ENCODE results near the gene RABGAP1L.

The RABGAP1L gene

DNA sequence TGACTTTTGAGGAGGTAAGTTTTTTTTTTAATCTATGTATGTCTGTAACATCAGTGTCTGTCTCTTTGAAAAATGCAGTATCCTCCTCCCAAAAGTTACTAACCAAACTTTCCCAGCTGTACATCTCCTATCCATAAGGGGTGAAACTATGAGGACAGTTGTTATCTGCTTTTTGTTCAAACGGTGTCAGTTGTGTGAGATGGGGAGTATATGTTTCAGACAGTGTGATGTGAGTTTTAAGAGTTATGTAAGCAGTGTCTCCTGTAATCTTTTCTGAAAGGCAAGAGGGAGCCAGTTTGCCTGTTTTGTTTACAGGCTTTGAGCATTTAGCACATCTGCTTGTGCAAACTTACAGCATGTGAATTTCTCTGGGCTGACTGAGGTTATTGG is 805.6 kb downstream of the RABGAP1L start:
- no peak for DNase-seq (ENCODE audit: low read depth in 2 of 2)

- no peak for DNase-seq (ENCODE audit: low read depth in 2 of 2)
Observed at GRCh38 chr1:174965362-174966007, 806.2 kb downstream of the RABGAP1L start.

DNA sequence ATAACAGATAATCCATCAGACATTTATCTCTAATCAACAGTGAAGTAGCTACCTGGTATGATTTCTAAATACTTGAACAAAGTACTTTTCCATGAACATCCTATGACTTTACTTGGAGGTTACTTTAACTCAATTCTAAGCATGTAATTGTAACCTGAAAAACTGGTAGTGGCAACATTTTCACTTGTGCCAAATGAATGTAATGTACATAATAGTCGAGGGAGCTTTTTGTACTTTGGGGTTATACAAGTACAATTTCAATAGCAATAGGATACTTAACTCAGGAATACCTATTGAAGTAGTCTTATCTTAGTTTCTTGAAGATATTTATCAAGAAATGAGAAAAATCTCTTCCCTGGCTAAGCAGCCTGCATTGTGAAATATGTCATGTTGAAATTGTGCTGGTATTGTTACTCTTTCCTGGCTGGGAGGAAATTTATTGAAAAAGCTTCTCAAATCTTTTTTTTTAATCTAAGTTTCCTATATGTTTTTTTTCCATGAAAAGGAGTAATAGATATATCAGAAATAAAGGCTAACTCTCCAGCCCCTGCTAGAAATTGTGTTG is 806.8 kb downstream of the RABGAP1L start:
- no peak for DNase-seq (ENCODE audit: low read depth in 2 of 2)

- no peak for DNase-seq (ENCODE audit: low read depth in 2 of 2)
Observed at GRCh38 chr1:174967845-174968705, 808.8 kb downstream of the RABGAP1L start.

GRCh38 chr1:174968750-174969244 is 809.5 kb downstream of the RABGAP1L start:
- DNase-seq (ENCODE audit: low read depth in 2 of 2): no peak

- DNase-seq (ENCODE audit: low read depth in 2 of 2): no peak
Observed at GRCh38 chr1:174969977-174970376, 810.7 kb downstream of the RABGAP1L start.

DNA sequence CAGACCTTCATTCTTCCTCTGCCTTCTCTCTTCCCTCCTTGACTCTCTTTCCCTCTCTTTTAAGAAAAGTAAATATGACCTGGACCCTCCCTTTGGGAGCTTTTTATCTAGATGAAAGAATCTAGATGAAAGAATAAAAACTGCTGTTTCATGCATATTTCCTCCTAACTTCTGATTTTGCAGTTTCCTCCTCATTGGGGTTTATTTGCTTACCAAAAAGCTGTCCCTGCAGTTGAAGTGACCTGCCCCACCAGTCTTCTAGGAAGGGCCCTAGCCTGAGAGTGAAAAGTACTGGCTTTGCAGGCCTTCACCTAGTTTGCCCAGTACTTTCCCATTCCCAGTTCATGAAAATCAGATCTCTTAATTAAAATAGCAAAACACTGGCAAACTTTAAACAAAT is 812.1 kb downstream of the RABGAP1L start:
- no peak for DNase-seq (ENCODE audit: low read depth in 2 of 2)

DNA sequence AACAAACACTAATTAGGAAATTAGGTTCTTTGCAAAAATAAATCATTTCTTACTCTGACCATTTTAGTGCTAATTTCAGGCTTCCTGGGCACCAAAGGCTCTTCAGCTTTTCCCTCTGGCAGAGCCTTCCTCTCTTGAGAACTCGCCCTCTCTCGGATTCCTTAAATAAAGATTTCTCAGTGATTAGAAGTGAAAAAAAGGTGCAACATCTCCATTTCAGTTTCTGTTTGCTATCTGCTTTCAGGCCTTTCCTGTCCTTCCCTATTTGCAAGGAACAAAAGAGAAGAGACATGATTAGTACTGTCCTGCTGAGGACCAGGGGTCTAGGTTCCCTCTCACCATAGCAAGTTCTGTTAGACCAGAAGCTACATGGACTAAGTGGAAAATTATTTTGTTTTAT is 812.6 kb downstream of the RABGAP1L start:
- DNase-seq (ENCODE audit: low read depth in 2 of 2): no peak

DNA sequence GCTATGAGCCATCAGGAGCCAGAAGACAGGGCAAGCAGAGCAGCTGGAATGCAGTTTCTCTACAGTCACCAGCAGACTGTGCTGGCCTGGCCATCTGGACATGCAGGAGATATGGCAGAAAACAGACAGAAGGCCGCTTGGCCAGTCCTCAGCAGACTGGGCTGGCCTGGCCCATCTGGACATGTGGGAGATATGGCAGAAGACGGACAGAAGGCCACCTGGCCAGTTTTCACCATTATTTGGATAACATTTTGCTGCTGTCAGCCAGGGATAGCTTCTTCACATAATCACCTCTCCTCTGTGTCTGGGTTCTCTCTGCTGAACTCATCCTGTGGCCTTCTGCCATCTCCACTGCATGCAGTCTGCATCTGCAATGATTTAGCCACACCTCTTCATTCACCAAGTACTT is 815.4 kb downstream of the RABGAP1L start:
- DNase-seq (ENCODE audit: low read depth in 2 of 2): no peak

DNA sequence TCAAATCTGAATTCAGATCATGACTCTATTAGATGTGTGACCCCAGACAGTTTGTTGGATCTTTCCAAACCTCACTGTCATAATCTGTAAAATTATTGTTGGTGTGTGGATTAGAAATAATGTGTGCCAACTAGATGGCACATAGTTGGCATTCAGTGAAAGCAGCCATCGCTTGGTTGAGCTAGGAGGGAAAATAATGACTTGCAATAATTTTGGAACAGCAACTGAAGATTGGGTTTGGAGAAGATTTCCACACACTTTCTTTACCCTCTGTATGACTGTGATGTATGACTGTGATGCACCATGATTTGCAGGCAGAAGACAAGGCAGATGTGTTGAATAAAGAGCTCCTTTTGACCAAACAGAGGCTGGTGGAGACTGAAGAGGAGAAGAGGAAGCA is 816.4 kb downstream of the RABGAP1L start:
- DNase-seq (ENCODE audit: low read depth in 2 of 2): no peak

DNA sequence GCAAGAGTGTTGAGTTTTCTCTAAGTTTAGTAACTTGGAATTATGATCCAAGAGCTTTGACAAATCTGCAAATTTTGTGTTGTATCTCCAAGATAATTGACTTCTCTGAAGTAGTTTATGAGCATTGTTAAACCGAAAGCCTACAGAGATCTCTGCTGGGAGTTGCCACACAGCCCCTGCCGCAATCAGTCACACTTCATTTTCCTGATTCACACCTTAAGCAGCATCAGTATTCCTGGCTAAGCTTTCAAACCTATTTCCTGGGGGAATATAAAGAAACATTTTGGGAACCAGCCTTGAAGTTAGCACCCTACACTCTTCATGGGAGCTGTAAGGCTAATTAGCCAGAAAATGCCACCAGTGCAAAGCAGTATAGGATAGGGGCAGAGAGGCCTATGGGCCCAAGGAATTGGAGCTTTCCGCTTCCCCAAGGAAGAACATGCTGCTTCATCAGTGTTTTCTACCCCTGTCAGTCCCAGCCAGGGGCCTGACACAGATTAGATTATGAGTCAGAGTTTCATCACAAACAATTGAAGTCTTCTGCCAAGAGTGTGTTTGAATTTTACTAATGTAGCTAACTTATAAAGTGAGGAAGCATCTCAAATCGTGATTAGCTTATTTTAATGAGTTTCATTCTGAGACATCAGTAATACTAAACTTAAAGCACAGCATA is 817.3 kb downstream of the RABGAP1L start:
- no peak for DNase-seq (ENCODE audit: low read depth in 2 of 2)

GRCh38 chr1:174982971-174983689 is 823.8 kb downstream of the RABGAP1L start:
- no peak for DNase-seq (ENCODE audit: low read depth in 2 of 2)

GRCh38 chr1:174984952-174985351 is 825.6 kb downstream of the RABGAP1L start:
- DNase-seq (ENCODE audit: low read depth in 2 of 2): no peak

- DNase-seq (ENCODE audit: low read depth in 2 of 2): no peak
Observed at GRCh38 chr1:174988539-174988938, 829.2 kb downstream of the RABGAP1L start.

DNA sequence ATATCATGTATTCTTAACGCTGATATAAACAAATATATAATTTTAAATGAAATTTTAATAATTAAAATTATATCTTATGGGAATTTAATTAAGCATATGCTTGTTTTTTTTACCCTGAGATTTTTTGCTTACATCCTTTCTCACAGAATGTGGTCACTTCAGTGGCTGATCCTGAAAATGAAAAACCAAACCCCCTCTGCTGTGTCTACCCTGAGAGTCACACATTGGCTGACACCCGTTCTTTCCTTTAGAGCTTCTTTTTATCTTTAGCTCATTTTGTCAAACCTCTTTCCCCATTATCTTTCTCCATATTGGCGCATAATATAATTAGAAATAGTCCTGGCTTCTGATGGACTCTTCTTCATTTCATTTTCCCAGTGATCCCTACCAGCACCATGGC is 829.7 kb downstream of the RABGAP1L start:
- no peak for DNase-seq (ENCODE audit: low read depth in 2 of 2)

DNA sequence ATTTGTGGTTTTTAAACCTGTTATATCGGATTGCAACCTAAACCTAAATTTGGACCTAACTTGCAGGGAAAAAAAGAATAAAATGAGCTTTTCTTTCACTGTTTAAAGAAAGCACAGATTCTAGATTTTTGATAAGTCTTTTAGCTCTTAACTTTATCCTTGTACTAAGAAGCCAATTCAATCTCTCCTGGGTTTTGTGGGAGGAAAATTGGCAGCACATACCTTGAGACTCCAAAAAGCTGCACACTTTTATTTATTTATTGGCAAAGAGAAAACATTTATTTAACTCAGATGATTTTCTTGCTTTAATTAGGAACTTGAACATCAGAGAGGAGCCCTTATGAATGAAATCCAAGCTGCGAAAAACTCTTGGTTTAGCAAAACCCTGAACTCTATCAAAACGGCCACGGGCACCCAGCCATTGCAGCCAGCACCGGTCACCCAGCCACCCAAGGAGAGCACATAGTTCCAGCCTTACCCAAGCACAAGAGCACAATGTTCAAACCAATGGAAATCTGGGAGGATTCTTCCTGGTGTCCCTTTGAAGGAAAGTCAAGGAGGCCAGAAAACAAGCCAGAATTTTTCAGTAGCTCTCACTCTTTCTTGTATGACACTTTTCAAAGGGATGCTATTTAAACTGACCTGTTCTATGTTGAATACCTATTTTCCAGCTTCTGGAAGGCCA is 830.4 kb downstream of the RABGAP1L start:
- no peak for DNase-seq (ENCODE audit: low read depth in 2 of 2)

DNA sequence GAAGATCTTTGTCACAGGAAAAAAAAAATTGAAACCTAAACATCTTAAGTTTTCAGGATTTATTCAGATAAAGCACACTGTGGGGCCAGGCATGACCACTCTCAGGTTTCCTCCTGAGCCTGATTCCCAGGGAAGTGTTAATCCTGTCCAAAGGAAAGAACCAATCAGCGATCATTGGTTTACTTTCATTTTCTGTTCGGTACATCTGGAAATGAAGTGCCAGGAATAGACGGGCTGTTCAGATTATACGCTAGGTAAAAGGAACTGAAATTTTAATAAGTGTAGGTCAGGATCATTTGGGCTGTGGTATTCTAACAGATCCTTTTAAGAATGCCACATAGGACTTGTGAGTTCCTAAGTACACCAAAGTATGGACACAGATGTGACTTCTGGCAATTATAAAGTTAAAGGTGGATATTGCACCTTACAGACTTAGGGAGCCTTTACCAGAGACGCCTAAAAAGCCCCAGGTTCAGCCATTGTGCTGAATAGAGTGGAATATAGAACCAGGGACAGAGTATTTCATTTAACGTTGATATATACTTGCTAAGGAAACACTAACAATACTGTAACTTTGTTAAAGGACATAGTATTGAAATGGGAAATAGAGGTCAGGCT is 831.2 kb downstream of the RABGAP1L start:
- DNase-seq (ENCODE audit: low read depth in 2 of 2): no peak

DNA sequence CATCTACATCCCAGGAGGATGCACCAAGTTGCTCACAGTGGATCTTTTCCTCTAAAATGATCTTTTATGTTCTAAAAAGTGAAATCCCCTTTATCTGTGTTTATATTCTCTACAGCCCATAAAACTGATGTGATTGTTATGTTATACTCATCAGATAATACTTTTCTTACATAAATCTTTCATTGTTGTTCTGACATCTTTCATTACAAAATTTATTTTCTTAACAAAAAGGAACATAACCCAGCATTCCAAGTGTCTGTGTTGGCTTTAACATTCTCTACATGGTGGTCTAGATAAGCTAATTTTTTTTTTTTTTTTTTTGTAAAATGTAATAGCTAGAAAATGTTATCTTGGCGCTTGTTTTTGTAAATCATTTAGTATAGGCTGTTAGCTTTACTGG is 832.2 kb downstream of the RABGAP1L start:
- DNase-seq (ENCODE audit: low read depth in 2 of 2): no peak

DNA sequence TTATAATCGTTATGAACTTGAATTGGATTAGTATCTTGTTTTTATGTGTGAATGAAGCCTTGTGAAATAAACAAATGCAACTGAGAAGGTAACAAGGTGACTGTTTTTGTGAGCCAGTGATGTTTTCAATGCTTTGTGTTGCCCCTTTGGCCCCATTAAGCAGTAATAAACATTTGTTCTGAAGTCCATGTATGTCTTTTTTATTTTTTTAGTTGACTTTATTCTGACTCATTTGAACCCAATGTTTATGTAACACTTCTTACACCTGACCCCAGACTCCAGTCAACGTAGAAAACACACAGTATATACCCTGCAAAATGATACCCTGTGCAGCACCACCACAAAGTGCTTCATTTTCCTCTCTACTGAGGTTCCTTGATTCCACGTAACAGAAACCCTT is 835.8 kb downstream of the RABGAP1L start:
- no peak for DNase-seq (ENCODE audit: low read depth in 2 of 2)

DNA sequence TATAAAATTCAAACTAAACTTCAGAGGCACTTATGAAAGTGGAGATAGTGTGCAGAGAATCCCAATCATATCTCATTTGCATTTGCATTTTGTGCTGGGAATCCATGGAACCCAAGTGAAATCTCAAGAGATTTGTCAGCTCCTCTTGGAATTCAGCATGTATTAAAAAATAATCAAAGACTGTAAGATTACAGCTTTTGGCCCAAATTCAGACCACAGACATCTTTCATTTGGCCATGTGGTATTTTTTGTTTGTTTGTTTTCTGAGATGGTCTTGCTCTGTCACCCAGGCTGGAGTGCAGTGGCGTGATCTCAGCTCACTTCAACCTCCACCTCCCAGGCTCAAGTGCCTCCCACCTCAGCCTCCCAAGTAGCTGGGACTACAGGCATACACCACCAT is 836.6 kb downstream of the RABGAP1L start:
- no peak for DNase-seq (ENCODE audit: low read depth in 2 of 2)

DNA sequence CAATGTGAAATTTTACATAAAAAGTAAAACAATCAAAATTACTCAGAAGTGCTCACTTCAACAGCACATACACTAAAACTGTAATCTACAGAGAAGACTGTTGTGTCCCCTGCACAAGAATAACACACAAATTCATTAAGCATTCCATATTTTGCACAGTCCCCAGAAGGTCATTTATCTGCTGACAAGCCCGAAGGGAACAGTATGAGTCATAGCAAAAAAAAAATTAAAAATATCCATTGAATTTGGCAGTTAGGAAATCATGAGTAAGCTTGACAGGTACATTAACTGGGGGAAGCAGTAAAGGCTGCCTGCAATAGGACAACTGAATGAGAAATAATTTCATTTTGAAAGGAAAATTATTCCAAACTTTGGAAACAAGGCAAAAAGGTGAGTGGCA is 837.2 kb downstream of the RABGAP1L start:
- no peak for DNase-seq (ENCODE audit: low read depth in 2 of 2)

All from activated CD4-positive, alpha-beta T cell treated with anti-CD3 and anti-CD28 coated beads for 24 hours (primary cell).